CD4-positive, alpha-beta T cell (primary cell): ENCODE data around the gene KLLN. TPM values are rescaled to one million over a fixed set of nuclear protein-coding genes. Genes with fewer than 3 reads are reported as not detected.
"Not testable (repeated sequence)": the region's sequence is repeated elsewhere in the genome, so short reads cannot be mapped to it uniquely, and the experiment has no call there.

Experiments
- ATAC-seq: fragments of 200-7000 bp; cut with Tn5 transposase; one replicate; pipeline ENCODE4 v1.10.0; 2022; ENCODE audit warnings: mild to moderate bottlenecking; ENCODE audit not compliant: poor library complexity
- CTCF ChIA-PET: fragments of 350-600 bp; sonication (Branson Sonifier 250); formaldehyde crosslinking; loops from one replicate; lab custom pipeline; 2021; ENCODE audit warnings: antibody characterized with exemption, inconsistent platforms; lab: Charles Lee
- POLR2A ChIA-PET: fragments of 350-600 bp; sonication (Branson Sonifier 250); formaldehyde crosslinking; loops from one replicate; lab custom pipeline; 2021; ENCODE audit warnings: antibody characterized with exemption, inconsistent platforms; lab: Charles Lee
- DNase-seq, 14 experiments: peaks; one replicate each; pipeline ENCODE4 v3.0.0-alpha.2; 2013 to 2020; ENCODE audit warnings: mixed read lengths in 2 of 14
- H3K27ac ChIP-seq, 2 donors: one replicate each; pipeline versions ENCODE4 v1.5.1 to v1.7.0; 2013; ENCODE audit warnings: low read length in 2 of 2, low read depth in 1 of 2, mild to moderate bottlenecking in 1 of 2
- H3K27me3 ChIP-seq, 2 experiments: 1 replicate in 1 of 2; 2 replicates in 1 of 2; pipeline versions ENCODE4 v1.6.1 to v1.7.0; 2013; ENCODE audit warnings: low read length in 2 of 2, control low read depth in 1 of 2, mild to moderate bottlenecking in 1 of 2, moderate library complexity in 1 of 2; ENCODE audit not compliant: insufficient read depth in 2 of 2, control insufficient read depth in 1 of 2
- H3K36me3 ChIP-seq: one replicate; pipeline ENCODE4 v1.6.1; 2013; ENCODE audit warnings: low read length, control low read depth; ENCODE audit not compliant: insufficient read depth
- H3K4me1 ChIP-seq: one replicate; pipeline ENCODE4 v1.6.1; 2013; ENCODE audit warnings: low read length, control low read depth; ENCODE audit not compliant: insufficient read depth
- H3K4me3 ChIP-seq: one replicate; pipeline ENCODE4 v1.5.1; 2013; ENCODE audit warnings: mild to moderate bottlenecking, low read length, moderate library complexity
- H3K9me3 ChIP-seq, 2 experiments: 1 replicate in 1 of 2; 2 replicates in 1 of 2; pipeline versions ENCODE4 v1.6.1 to v1.7.0; 2013; ENCODE audit warnings: low read length in 2 of 2, mild to moderate bottlenecking in 2 of 2, control low read depth in 1 of 2, moderate library complexity in 1 of 2; ENCODE audit not compliant: control insufficient read depth in 1 of 2, insufficient read depth in 1 of 2
- H3K27ac Mint-ChIP-seq: one replicate; pipeline ENCODE4 v1.8.0; 2020; ENCODE audit warnings: mixed read lengths
- H3K27me3 Mint-ChIP-seq: one replicate; pipeline ENCODE4 v1.8.0; 2021; ENCODE audit warnings: mixed read lengths
- H3K36me3 Mint-ChIP-seq: one replicate; pipeline ENCODE4 v1.8.0; 2021; ENCODE audit warnings: low read depth, mixed read lengths
- H3K4me1 Mint-ChIP-seq: one replicate; pipeline ENCODE4 v1.8.0; 2021; ENCODE audit warnings: low read depth, mixed read lengths
- H3K4me3 Mint-ChIP-seq: one replicate; pipeline ENCODE4 v1.8.0; 2020; ENCODE audit warnings: mild to moderate bottlenecking, mixed read lengths
- H3K9me3 Mint-ChIP-seq: one replicate; pipeline ENCODE4 v1.8.0; 2020; ENCODE audit warnings: mixed read lengths
- CTCF ChIP-seq: fragments of 200-600 bp; IDR thresholded peaks from one replicate; pipeline ENCODE4 v1.8.0; 2022; ENCODE audit warnings: antibody characterized with exemption, mild to moderate bottlenecking
- intact Hi-C, 2 experiments: fragments of 100-400 bp; cut with DNase I in 1 of 2; cut with micrococcal nuclease in 1 of 2; formaldehyde crosslinking; loops; one replicate each; pipeline versions ENCODE4 v1.15.1 to v1.9.0; 2023 to 2025; cut with DNase I, micrococcal nuclease
- total RNA-seq, 174 experiments: library from RNA in 2 of 174; stranded (reverse) in 2 of 174; gene quantifications; one replicate each; pipeline ENCODE4 v1.2.3 and lab custom pipeline; 2021 to 2026

KLLN gene
- total RNA-seq, 2 experiments from 2014 or later: 0.33 to 0.36 TPM

GRCh38 chr10:87837445-87837844 lies 25.9 kb downstream of the KLLN start:
- Histone ChIP-seq H3K4me1 (no peaks in the 10 kb centered on the region), H3K4me3 (no peak overlapping the region), H3K27ac (no peak overlapping the region), H3K36me3 (no peaks in the 10 kb centered on the region), H3K9me3 (no peaks in the 10 kb centered on the region), H3K27me3 (no peaks in the 10 kb centered on the region)
- no peaks in the 10 kb centered on the region for H3K4me1 Mint-ChIP-seq
- ChIA-PET CTCF (no interaction called here), POLR2A (interaction anchor here (1.0 kb wide), 1 partner anchor 18 kb away, joined by 3 read pairs; no protein-coding TSS in a partner anchor)
- ATAC-seq (no peak), DNase-seq (no peak)
- no peaks in the 10 kb centered on the region for H3K36me3 Mint-ChIP-seq
- no peak for TF ChIP-seq CTCF
- no peaks in the 10 kb centered on the region for H3K27me3 Mint-ChIP-seq
- no peak overlapping the region for H3K27ac Mint-ChIP-seq
- intact Hi-C loops: no loop called here
- no peak overlapping the region for H3K4me3 Mint-ChIP-seq
- H3K9me3 Mint-ChIP-seq: no peaks in the 10 kb centered on the region

- H3K27me3 Mint-ChIP-seq: no peaks in the 10 kb centered on the region
- Histone ChIP-seq H3K36me3 (no peaks in the 10 kb centered on the region), H3K4me1 (no peaks in the 10 kb centered on the region), H3K27ac (no peak overlapping the region), H3K27me3 (no peaks in the 10 kb centered on the region), H3K9me3 (no peaks in the 10 kb centered on the region), H3K4me3 (no peak overlapping the region)
- no peaks in the 10 kb centered on the region for H3K4me1 Mint-ChIP-seq
- no peaks in the 10 kb centered on the region for H3K36me3 Mint-ChIP-seq
- TF ChIP-seq CTCF: no peak
- no peak for DNase-seq
- ATAC-seq: no peak
- ChIA-PET POLR2A (no interaction called here), CTCF (no interaction called here)
- intact Hi-C loops: no loop called here
- H3K4me3 Mint-ChIP-seq: no peak overlapping the region
- no peaks in the 10 kb centered on the region for H3K9me3 Mint-ChIP-seq
- H3K27ac Mint-ChIP-seq: no peak overlapping the region
Observed at GRCh38 chr10:87836098-87836497, 27.2 kb downstream of the KLLN start.

GRCh38 chr10:87829986-87830729 lies 33.2 kb downstream of the KLLN start:
- intact Hi-C loops: no loop called here
- Mint-ChIP-seq H3K27me3 (no peaks in the 10 kb centered on the region), H3K27ac (no peak overlapping the region), H3K4me1 (peaks cover 22% of the 10 kb centered on the region), H3K36me3 (no peaks in the 10 kb centered on the region), H3K4me3 (no peak overlapping the region), H3K9me3 (no peaks in the 10 kb centered on the region)
- H3K4me1 ChIP-seq: no peaks in the 10 kb centered on the region
- H3K9me3 ChIP-seq: no peaks in the 10 kb centered on the region
- POLR2A ChIA-PET: interaction anchor here (2.4 kb wide), 1 partner anchor 12 kb away, joined by 12 read pairs; the partner anchor contains the start of gene ATAD1
- no peak for TF ChIP-seq CTCF
- ATAC-seq (no peak), DNase-seq (no peak)
- CTCF ChIA-PET: no interaction called here
- H3K4me3 ChIP-seq: no peak overlapping the region
- H3K27me3 ChIP-seq: no peaks in the 10 kb centered on the region
- no peak overlapping the region for H3K27ac ChIP-seq
- no peaks in the 10 kb centered on the region for H3K36me3 ChIP-seq

- POLR2A ChIA-PET: interaction anchor here (1.4 to 2.4 kb wide), 2 partner anchors 11 to 33 kb away, joined by 5 to 12 read pairs; partner anchors contain the start of gene ATAD1
- H3K27ac Mint-ChIP-seq, H3K36me3 ChIP-seq, H3K27me3 ChIP-seq, CTCF ChIA-PET, H3K9me3 Mint-ChIP-seq, H3K4me1 ChIP-seq, H3K4me3 ChIP-seq, H3K27ac ChIP-seq, DNase-seq, H3K27me3 Mint-ChIP-seq, H3K9me3 ChIP-seq, H3K36me3 Mint-ChIP-seq, H3K4me3 Mint-ChIP-seq, ATAC-seq, intact Hi-C loops: not testable (repeated sequence)
- peaks cover 22% of the 10 kb centered on the region for H3K4me1 Mint-ChIP-seq
Observed at GRCh38 chr10:87829051-87829450, 34.3 kb downstream of the KLLN start.
